GM23338 (cell line): ENCODE measurements around the gene ADAMTS8. TPM values are rescaled to one million over a fixed set of nuclear protein-coding genes. Genes with fewer than 3 reads are reported as not detected.

ENCODE experiments used
- ATAC-seq: fragments of 200-7000 bp; cut with Tn5 transposase; 3 replicates; pipeline ENCODE4 v1.9.1; 2020
- DNase-seq: peaks from one replicate; pipeline ENCODE4 v3.0.0-alpha.2; 2015; ENCODE audit warnings: low spot score
- H2AFZ ChIP-seq: fragments of 200-600 bp; sonication (generic); 2 replicates; pipeline ENCODE4 v1.8.0; 2016; ENCODE audit warnings: antibody characterized with exemption, mild to moderate bottlenecking, moderate library complexity
- H3F3A ChIP-seq: fragments of 200-600 bp; sonication (generic); replicated peaks from 2 replicates; pipeline ENCODE4 v1.8.0; 2017; ENCODE audit warnings: antibody characterized with exemption, mixed run types, low read depth
- H3K27ac ChIP-seq: fragments of 200-600 bp; sonication (generic); 2 replicates; pipeline ENCODE4 v1.6.1; 2016; ENCODE audit warnings: low read depth
- H3K27me3 ChIP-seq: fragments of 200-600 bp; sonication (generic); 2 replicates; pipeline ENCODE4 v1.8.0; 2016; ENCODE audit warnings: mild to moderate bottlenecking, mixed run types, moderate library complexity; ENCODE audit not compliant: insufficient read depth
- H3K36me3 ChIP-seq: fragments of 200-600 bp; sonication (generic); 2 replicates; pipeline ENCODE4 v1.8.0; 2016; ENCODE audit warnings: mild to moderate bottlenecking; ENCODE audit not compliant: insufficient read depth
- H3K4me1 ChIP-seq: fragments of 200-600 bp; sonication (generic); 2 replicates; pipeline ENCODE4 v1.8.0; 2016; ENCODE audit warnings: mild to moderate bottlenecking, moderate library complexity; ENCODE audit not compliant: insufficient read depth
- H3K4me2 ChIP-seq: fragments of 200-600 bp; sonication (generic); 2 replicates; pipeline ENCODE4 v1.7.1; 2017; ENCODE audit warnings: mixed run types
- H3K4me3 ChIP-seq: fragments of 200-600 bp; sonication (generic); 2 replicates; pipeline ENCODE4 v1.6.1; 2016; ENCODE audit warnings: mixed run types
- H3K79me2 ChIP-seq: fragments of 200-600 bp; sonication (generic); replicated peaks from 2 replicates; pipeline ENCODE4 v1.8.0; 2017; ENCODE audit warnings: mild to moderate bottlenecking; ENCODE audit not compliant: insufficient read depth
- H3K9me2 ChIP-seq: fragments of 200-600 bp; sonication (generic); 2 replicates; pipeline ENCODE4 v1.8.0; 2017; ENCODE audit not compliant: insufficient read depth
- H4K20me1 ChIP-seq: fragments of 200-600 bp; sonication (generic); replicated peaks from 2 replicates; pipeline ENCODE4 v1.8.0; 2017; ENCODE audit warnings: mild to moderate bottlenecking; ENCODE audit not compliant: insufficient read depth
- H3K27ac Mint-ChIP-seq: 2 replicates; pipeline ENCODE4 v1.8.0; 2020; ENCODE audit warnings: inconsistent platforms, mild to moderate bottlenecking, moderate library complexity, mixed read lengths
- H3K27me3 Mint-ChIP-seq: 3 replicates; pipeline ENCODE4 v1.8.0; 2022; ENCODE audit warnings: low read depth, mild to moderate bottlenecking, moderate library complexity, mixed read lengths, inconsistent platforms; ENCODE audit not compliant: insufficient read depth, poor library complexity
- H3K36me3 Mint-ChIP-seq: 3 replicates; pipeline ENCODE4 v1.8.0; 2021; ENCODE audit warnings: low read depth, mild to moderate bottlenecking, inconsistent platforms, moderate library complexity, mixed read lengths
- H3K4me1 Mint-ChIP-seq: 3 replicates; pipeline ENCODE4 v1.8.0; 2020; ENCODE audit warnings: mild to moderate bottlenecking, inconsistent platforms, mixed read lengths
- H3K4me3 Mint-ChIP-seq: 3 replicates; pipeline ENCODE4 v1.8.0; 2021; ENCODE audit warnings: moderate library complexity, mild to moderate bottlenecking, inconsistent platforms, mixed read lengths
- H3K9me3 Mint-ChIP-seq: 3 replicates; pipeline ENCODE4 v1.8.0; 2020; ENCODE audit warnings: moderate library complexity, mild to moderate bottlenecking, inconsistent platforms, mixed read lengths
- CREB1 ChIP-seq: fragments of 250-450 bp; sonication (Bioruptor Pico); IDR thresholded peaks from 2 replicates; pipeline ENCODE4 v1.5.0; 2020; ENCODE audit warnings: low read depth, mild to moderate bottlenecking, moderate library complexity
- CTCF ChIP-seq, 2 experiments: fragments of 200-600 bp in 1 of 2; sonication (generic) in 1 of 2; conservative IDR thresholded peaks; 2 replicates each; pipeline versions ENCODE4 v1.5.1 to v1.6.1; 2016 to 2017; ENCODE audit warnings: antibody characterized with exemption in 2 of 2, low read depth in 2 of 2, mild to moderate bottlenecking in 2 of 2, moderate library complexity in 1 of 2
- EZH2phosphoT487 ChIP-seq: fragments of 200-600 bp; sonication (generic); IDR thresholded peaks from one replicate; pipeline ENCODE4 v1.8.1; 2018; ENCODE audit warnings: antibody characterized with exemption; ENCODE audit not compliant: unreplicated experiment
- NANOG ChIP-seq: IDR thresholded peaks from 2 replicates; pipeline ENCODE4 v1.6.1; 2016; ENCODE audit warnings: antibody characterized with exemption, borderline replicate concordance
- ZNF114 ChIP-seq: fragments of 250-450 bp; sonication (Bioruptor Pico); IDR thresholded peaks from 2 replicates; pipeline ENCODE4 v1.5.0; 2020; ENCODE audit warnings: mild to moderate bottlenecking, moderate library complexity
- ZNF331 ChIP-seq: fragments of 250-450 bp; sonication (Bioruptor Pico); IDR thresholded peaks from 2 replicates; pipeline ENCODE4 v1.5.0; 2020; ENCODE audit warnings: low read depth, mild to moderate bottlenecking, moderate library complexity
- ZNF462 ChIP-seq: fragments of 250-450 bp; sonication (Bioruptor Pico); IDR thresholded peaks from 2 replicates; pipeline ENCODE4 v1.5.0; 2020; ENCODE audit warnings: mild to moderate bottlenecking, moderate library complexity
- polyA plus RNA-seq: library from polyadenylated mRNA; unstranded; fragments of >200 nt; fragmentation: Nextera tagmentation; extraction: Ambion mirVana; gene quantifications from 2 replicates; pipeline ENCODE4 v1.2.1, GENCODE V29; 2016
- total RNA-seq: library from RNA; depleted of rRNA; stranded (reverse); fragments of >200 nt; shearing (Covaris generic); gene quantifications from 2 replicates; pipeline ENCODE4 v1.2.3, GENCODE V29; 2014

Gene ADAMTS8
- total and polyA plus RNA-seq, 2 experiments from 2014 or later: 7.5 to 16.2 TPM

GRCh38 chr11:130370845-130371590, 57.4 kb downstream of the ADAMTS8 start:
- peaks cover 9% of the 10 kb centered on the region for H3K27me3 Mint-ChIP-seq
- ATAC-seq (peak; percentile 67), DNase-seq (peak; percentile 39)
- no peaks in the 10 kb centered on the region for H3K79me2 ChIP-seq
- peak overlapping the region; percentile 46 for H3K4me2 ChIP-seq
- H3K4me3 ChIP-seq: no peak overlapping the region
- H3F3A ChIP-seq: no peaks in the 10 kb centered on the region
- 0 out of 2 replicates have a peak overlapping the region, but pooled peaks have one; percentile 19 for H2AFZ ChIP-seq
- no peaks in the 10 kb centered on the region; the same call in 2 of the 3 replicates for H3K9me3 Mint-ChIP-seq
- peaks cover 30% of the 10 kb centered on the region for H3K4me1 Mint-ChIP-seq
- H3K36me3 ChIP-seq: no peaks in the 10 kb centered on the region
- H3K36me3 Mint-ChIP-seq: no peaks in the 10 kb centered on the region
- no peak overlapping the region for H3K4me3 Mint-ChIP-seq
- no peaks in the 10 kb centered on the region for H3K27me3 ChIP-seq
- TF ChIP-seq CREB1: no peak
- TF ChIP-seq EZH2phosphoT487: no peak
- TF ChIP-seq CTCF (conservative IDR thresholded peaks at IDR 0.05; ENCODE audit: low read depth in 2 of 2): peak; percentile 38 to 42
- no peak overlapping the region for H3K27ac Mint-ChIP-seq
- no peaks in the 10 kb centered on the region for H3K9me2 ChIP-seq
- peak overlapping the region; percentile 76 for H3K27ac ChIP-seq
- H4K20me1 ChIP-seq: no peaks in the 10 kb centered on the region
- H3K4me1 ChIP-seq: peaks cover 17% of the 10 kb centered on the region; the same call in 1 of the 2 replicates

- Histone ChIP-seq H3F3A (no peaks in the 10 kb centered on the region), H4K20me1 (no peaks in the 10 kb centered on the region), H3K27ac (no peak overlapping the region), H2AFZ (no peak overlapping the region), H3K27me3 (no peaks in the 10 kb centered on the region), H3K4me2 (no peak overlapping the region), H3K36me3 (no peaks in the 10 kb centered on the region), H3K79me2 (no peaks in the 10 kb centered on the region), H3K4me3 (no peak overlapping the region), H3K9me2 (no peaks in the 10 kb centered on the region), H3K4me1 (peaks cover 17% of the 10 kb centered on the region; the same call in 1 of the 2 replicates)
- peaks cover 28% of the 10 kb centered on the region for H3K4me1 Mint-ChIP-seq
- H3K9me3 Mint-ChIP-seq: no peaks in the 10 kb centered on the region; the same call in 2 of the 3 replicates
- peaks cover 9% of the 10 kb centered on the region for H3K27me3 Mint-ChIP-seq
- no peak overlapping the region for H3K27ac Mint-ChIP-seq
- H3K4me3 Mint-ChIP-seq: no peak overlapping the region
- no peak for ATAC-seq
- no peak for DNase-seq
- H3K36me3 Mint-ChIP-seq: 0 out of 3 replicates have a peak, but pooled peaks cover 2% of the 10 kb centered on the region
- TF ChIP-seq CTCF (conservative IDR thresholded peaks at IDR 0.05; ENCODE audit: low read depth in 2 of 2) (no peak), EZH2phosphoT487 (no peak), ZNF331 (CRISPR knock-in tag) (no peak), ZNF462 (CRISPR knock-in tag) (no peak), ZNF114 (no peak), NANOG (no peak), CREB1 (no peak)
These were observed 58.7 kb downstream of the ADAMTS8 start for GRCh38 chr11:130369713-130370112.
